Endothelial cell (in vitro differentiated cells): ENCODE measurements around the gene SLC17A6. TPM values are rescaled to one million over a fixed set of nuclear protein-coding genes. Genes with fewer than 3 reads are reported as not detected.

Experiments used
- DNase-seq: peaks from one replicate; pipeline ENCODE4 v3.0.0; 2021; ENCODE audit warnings: low spot score
- H3K27ac Mint-ChIP-seq: one replicate; pipeline ENCODE4 v1.8.0; 2021; ENCODE audit warnings: mixed read lengths, inconsistent platforms; ENCODE audit not compliant: unreplicated experiment
- H3K27me3 Mint-ChIP-seq: one replicate; pipeline ENCODE4 v1.8.0; 2021; ENCODE audit warnings: mild to moderate bottlenecking, moderate library complexity, mixed read lengths, inconsistent platforms; ENCODE audit not compliant: unreplicated experiment
- H3K36me3 Mint-ChIP-seq: one replicate; pipeline ENCODE4 v1.8.0; 2021; ENCODE audit warnings: mild to moderate bottlenecking, low read depth, mixed read lengths, inconsistent platforms; ENCODE audit not compliant: unreplicated experiment
- H3K4me1 Mint-ChIP-seq: one replicate; pipeline ENCODE4 v1.8.0; 2021; ENCODE audit warnings: mild to moderate bottlenecking, mixed read lengths, inconsistent platforms; ENCODE audit not compliant: unreplicated experiment
- H3K4me3 Mint-ChIP-seq: one replicate; pipeline ENCODE4 v1.8.0; 2021; ENCODE audit warnings: mild to moderate bottlenecking, mixed read lengths, inconsistent platforms; ENCODE audit not compliant: unreplicated experiment
- H3K9me3 Mint-ChIP-seq: one replicate; pipeline ENCODE4 v1.8.0; 2021; ENCODE audit warnings: mixed read lengths, inconsistent platforms; ENCODE audit not compliant: unreplicated experiment
- total RNA-seq: library from RNA; stranded (reverse); fragmentation: NEBNext Ultra II Directional; extraction: Animal tissue kit (Norgen Biotek cat#: 25700); gene quantifications from one replicate; pipeline ENCODE4 v1.2.1, GENCODE V29; 2021; ENCODE audit not compliant: unreplicated experiment
- TF ChIP-seq, protein P1 (sequence below): fragments of 200-600 bp; sonication (generic); IDR thresholded peaks from one replicate; pipeline ENCODE4 v1.5.0; 2021; ENCODE audit warnings: antibody characterized with exemption; ENCODE audit not compliant: unreplicated experiment

Gene SLC17A6
- total RNA-seq, 1 donor from 2014 or later = not detected

GRCh38 chr11:22346282-22346681 is 8.1 kb downstream of the SLC17A6 start:
- H3K36me3 Mint-ChIP-seq = no peaks in the 10 kb centered on the region
- TF ChIP-seq, protein P1, sequence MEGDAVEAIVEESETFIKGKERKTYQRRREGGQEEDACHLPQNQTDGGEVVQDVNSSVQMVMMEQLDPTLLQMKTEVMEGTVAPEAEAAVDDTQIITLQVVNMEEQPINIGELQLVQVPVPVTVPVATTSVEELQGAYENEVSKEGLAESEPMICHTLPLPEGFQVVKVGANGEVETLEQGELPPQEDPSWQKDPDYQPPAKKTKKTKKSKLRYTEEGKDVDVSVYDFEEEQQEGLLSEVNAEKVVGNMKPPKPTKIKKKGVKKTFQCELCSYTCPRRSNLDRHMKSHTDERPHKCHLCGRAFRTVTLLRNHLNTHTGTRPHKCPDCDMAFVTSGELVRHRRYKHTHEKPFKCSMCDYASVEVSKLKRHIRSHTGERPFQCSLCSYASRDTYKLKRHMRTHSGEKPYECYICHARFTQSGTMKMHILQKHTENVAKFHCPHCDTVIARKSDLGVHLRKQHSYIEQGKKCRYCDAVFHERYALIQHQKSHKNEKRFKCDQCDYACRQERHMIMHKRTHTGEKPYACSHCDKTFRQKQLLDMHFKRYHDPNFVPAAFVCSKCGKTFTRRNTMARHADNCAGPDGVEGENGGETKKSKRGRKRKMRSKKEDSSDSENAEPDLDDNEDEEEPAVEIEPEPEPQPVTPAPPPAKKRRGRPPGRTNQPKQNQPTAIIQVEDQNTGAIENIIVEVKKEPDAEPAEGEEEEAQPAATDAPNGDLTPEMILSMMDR = no peak
- H3K9me3 Mint-ChIP-seq = no peaks in the 10 kb centered on the region
- peaks cover 26% of the 10 kb centered on the region for H3K27me3 Mint-ChIP-seq
- peaks cover 10% of the 10 kb centered on the region for H3K4me1 Mint-ChIP-seq
- H3K27ac Mint-ChIP-seq = no peak overlapping the region
- H3K4me3 Mint-ChIP-seq = no peak overlapping the region
- no peak for DNase-seq

DNA sequence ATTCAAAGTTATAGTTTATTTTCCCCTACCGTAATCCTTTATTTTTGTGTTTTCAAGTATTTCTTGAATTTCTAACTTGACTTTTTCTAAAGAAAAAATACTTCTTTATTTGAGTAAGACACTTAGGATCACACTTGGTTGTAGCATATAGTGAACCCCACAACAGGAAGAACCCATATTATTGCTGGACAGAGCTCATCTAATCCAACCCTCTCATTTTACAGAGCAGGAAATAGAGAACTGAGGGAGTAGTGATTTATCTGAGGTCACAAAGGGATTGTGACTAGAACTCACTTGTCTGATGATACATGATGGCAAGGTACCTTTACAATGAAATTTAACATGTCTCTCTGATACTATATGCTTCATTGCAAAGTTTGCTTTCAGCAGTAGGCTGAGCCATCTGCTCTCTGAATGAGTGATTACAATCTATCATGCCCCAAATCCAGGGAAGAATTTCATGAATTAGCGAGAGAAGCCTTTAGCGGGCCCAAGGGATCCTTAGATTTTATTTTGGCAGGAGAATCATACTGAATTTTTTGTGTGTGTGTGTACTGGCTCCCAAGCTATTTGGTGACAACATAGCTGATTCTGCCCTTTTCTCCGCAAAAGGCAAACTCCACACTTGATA is 9.8 kb downstream of the SLC17A6 start:
- no peak overlapping the region for H3K27ac Mint-ChIP-seq
- H3K27me3 Mint-ChIP-seq = peaks cover 11% of the 10 kb centered on the region
- no peaks in the 10 kb centered on the region for H3K9me3 Mint-ChIP-seq
- peaks cover 5% of the 10 kb centered on the region for H3K4me1 Mint-ChIP-seq
- TF ChIP-seq, protein P1 = no peak
- no peak for DNase-seq
- H3K4me3 Mint-ChIP-seq = no peak overlapping the region
- H3K36me3 Mint-ChIP-seq = no peaks in the 10 kb centered on the region

DNA sequence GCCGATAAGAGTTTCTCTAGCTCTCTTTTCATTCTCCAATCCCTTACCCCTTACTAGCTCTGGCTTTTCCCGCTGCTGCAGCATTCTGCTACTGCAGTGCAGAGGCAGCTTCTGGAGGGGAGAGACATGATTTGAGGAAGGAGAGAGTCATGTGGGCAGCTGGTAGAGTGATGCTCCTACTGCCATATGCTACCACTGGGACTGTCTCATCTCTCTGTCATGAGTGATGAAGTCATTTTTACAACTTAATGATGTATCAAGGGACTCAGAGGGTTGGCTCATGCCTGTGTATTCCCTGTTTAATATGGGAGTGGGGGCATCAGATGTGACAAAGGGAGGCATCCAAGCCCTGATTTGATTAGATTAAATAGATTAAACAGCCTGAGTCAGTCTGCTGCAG is 11.3 kb downstream of the SLC17A6 start:
- no peaks in the 10 kb centered on the region for H3K4me1 Mint-ChIP-seq
- no peak overlapping the region for H3K4me3 Mint-ChIP-seq
- no peaks in the 10 kb centered on the region for H3K9me3 Mint-ChIP-seq
- H3K27me3 Mint-ChIP-seq = peaks cover 2% of the 10 kb centered on the region
- H3K36me3 Mint-ChIP-seq = no peaks in the 10 kb centered on the region
- H3K27ac Mint-ChIP-seq = no peak overlapping the region
- TF ChIP-seq, protein P1 = no peak
- no peak for DNase-seq

- TF ChIP-seq, protein P1 = no peak
- no peak for DNase-seq
- no peaks in the 10 kb centered on the region for H3K4me1 Mint-ChIP-seq
- no peak overlapping the region for H3K4me3 Mint-ChIP-seq
- no peaks in the 10 kb centered on the region for H3K36me3 Mint-ChIP-seq
- no peak overlapping the region for H3K27ac Mint-ChIP-seq
- H3K27me3 Mint-ChIP-seq = no peaks in the 10 kb centered on the region
- no peaks in the 10 kb centered on the region for H3K9me3 Mint-ChIP-seq
Measured at GRCh38 chr11:22359295-22359694, 21.1 kb downstream of the SLC17A6 start.

DNA sequence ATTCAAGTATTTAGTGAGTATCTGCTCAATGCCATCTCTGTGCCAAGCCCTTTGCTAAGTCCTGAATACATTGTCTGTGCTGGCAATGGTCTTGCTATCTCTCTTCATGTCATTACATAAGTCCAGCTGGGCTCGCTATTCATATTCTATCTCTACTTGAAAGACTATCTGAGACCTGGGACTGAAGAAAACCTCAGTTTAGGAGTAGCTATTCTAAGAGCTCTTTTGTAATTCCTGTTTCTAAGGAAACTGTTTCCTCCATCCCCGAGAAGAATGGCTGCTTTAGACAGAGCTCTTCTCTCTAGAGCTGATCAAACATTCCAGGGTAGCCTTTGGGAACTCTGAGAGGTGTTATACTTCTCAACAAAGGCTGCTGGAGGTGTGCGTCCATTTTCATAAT is 33.0 kb downstream of the SLC17A6 start:
- H3K27me3 Mint-ChIP-seq = no peaks in the 10 kb centered on the region
- H3K4me3 Mint-ChIP-seq = no peak overlapping the region
- H3K27ac Mint-ChIP-seq = no peak overlapping the region
- no peaks in the 10 kb centered on the region for H3K9me3 Mint-ChIP-seq
- TF ChIP-seq, protein P1 = no peak
- no peaks in the 10 kb centered on the region for H3K36me3 Mint-ChIP-seq
- no peaks in the 10 kb centered on the region for H3K4me1 Mint-ChIP-seq
- no peak for DNase-seq
